Endothelial cell of umbilical vein (primary cell): ENCODE data around the gene DENND1A.

ENCODE experiments used
- EZH2 ChIP-seq: IDR thresholded peaks from 2 replicates; pipeline ENCODE4 v1.6.1; 2012; ENCODE audit warnings: borderline replicate concordance, low read depth, mild to moderate bottlenecking, moderate library complexity, low read length, inconsistent platforms; ENCODE audit not compliant: severe bottlenecking
- TF ChIP-seq, protein P1 (sequence below), 2 donors: IDR thresholded peaks; 1 replicate in 1 of 2; 2 replicates in 1 of 2; pipeline ENCODE4 v1.5.1; 2011; ENCODE audit warnings: low read length in 2 of 2, mild to moderate bottlenecking in 2 of 2, moderate library complexity in 2 of 2, control low read depth in 1 of 2, inconsistent platforms in 1 of 2, low read depth in 1 of 2; ENCODE audit not compliant: insufficient read depth in 1 of 2; ENCODE audit errors: extremely low read depth in 1 of 2

DNA sequence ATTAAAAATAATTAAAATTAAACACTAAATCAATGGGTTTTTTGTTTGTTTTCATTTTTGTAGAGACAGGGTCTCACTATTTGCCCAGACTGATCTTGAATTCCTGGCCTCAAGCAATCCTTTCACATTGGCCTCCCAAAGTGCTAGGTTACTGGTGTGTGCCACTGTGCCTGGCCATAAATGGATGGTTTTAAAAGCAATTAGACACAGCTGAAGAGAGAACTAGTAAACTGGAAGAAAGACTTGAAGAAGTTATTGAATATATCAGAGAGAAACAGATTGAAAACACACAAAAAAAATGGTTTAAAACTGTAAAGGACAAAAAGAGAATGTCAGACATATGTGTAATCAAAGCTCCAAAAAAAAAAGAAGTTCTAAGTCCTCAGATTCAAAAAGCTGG lies 83.0 kb downstream of the DENND1A start:
- TF ChIP-seq EZH2, result no peak
- TF ChIP-seq, protein P1, sequence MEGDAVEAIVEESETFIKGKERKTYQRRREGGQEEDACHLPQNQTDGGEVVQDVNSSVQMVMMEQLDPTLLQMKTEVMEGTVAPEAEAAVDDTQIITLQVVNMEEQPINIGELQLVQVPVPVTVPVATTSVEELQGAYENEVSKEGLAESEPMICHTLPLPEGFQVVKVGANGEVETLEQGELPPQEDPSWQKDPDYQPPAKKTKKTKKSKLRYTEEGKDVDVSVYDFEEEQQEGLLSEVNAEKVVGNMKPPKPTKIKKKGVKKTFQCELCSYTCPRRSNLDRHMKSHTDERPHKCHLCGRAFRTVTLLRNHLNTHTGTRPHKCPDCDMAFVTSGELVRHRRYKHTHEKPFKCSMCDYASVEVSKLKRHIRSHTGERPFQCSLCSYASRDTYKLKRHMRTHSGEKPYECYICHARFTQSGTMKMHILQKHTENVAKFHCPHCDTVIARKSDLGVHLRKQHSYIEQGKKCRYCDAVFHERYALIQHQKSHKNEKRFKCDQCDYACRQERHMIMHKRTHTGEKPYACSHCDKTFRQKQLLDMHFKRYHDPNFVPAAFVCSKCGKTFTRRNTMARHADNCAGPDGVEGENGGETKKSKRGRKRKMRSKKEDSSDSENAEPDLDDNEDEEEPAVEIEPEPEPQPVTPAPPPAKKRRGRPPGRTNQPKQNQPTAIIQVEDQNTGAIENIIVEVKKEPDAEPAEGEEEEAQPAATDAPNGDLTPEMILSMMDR (IDR thresholded peaks at IDR 0.05; ENCODE audit: extremely low read depth in 1 of 2, insufficient read depth in 1 of 2, low read depth in 1 of 2, low read length in 2 of 2), result no peak
